HEK293 (cell line): Measurements from ENCODE around the gene EFCAB6.

Experiments
- BCL11B ChIP-seq: fragments of 450-650 bp; formaldehyde crosslinking; IDR thresholded peaks from 2 replicates; pipeline ENCODE4 v1.5.1; 2016; ENCODE audit warnings: low read depth, missing biosample characterization, missing genetic modification characterization
- EGR2 ChIP-seq: fragments of 450-650 bp; formaldehyde crosslinking; IDR thresholded peaks from 2 replicates; pipeline ENCODE4 v1.5.1; 2016; ENCODE audit warnings: low read depth, missing biosample characterization, missing genetic modification characterization
- KLF10 ChIP-seq: fragments of 450-650 bp; IDR thresholded peaks from 2 replicates; pipeline ENCODE4 v1.5.1; 2018; ENCODE audit warnings: missing biosample characterization, mild to moderate bottlenecking, missing genetic modification characterization
- KLF16 ChIP-seq: fragments of 450-650 bp; formaldehyde crosslinking; IDR thresholded peaks from 2 replicates; pipeline ENCODE4 v1.5.1; 2017; ENCODE audit warnings: missing biosample characterization, missing genetic modification characterization
- KLF7 ChIP-seq: fragments of 450-650 bp; formaldehyde crosslinking; IDR thresholded peaks from 2 replicates; pipeline ENCODE4 v1.5.1; 2016; ENCODE audit warnings: missing biosample characterization, missing genetic modification characterization, borderline replicate concordance
- RBAK ChIP-seq: fragments of 450-650 bp; formaldehyde crosslinking; IDR thresholded peaks from 2 replicates; pipeline ENCODE4 v1.5.1; 2016; ENCODE audit warnings: missing biosample characterization, missing genetic modification characterization
- SALL2 ChIP-seq: fragments of 450-650 bp; formaldehyde crosslinking; IDR thresholded peaks from 2 replicates; pipeline ENCODE4 v1.5.0; 2017; ENCODE audit warnings: missing biosample characterization, mild to moderate bottlenecking, missing genetic modification characterization, borderline replicate concordance
- SCRT2 ChIP-seq: fragments of 450-650 bp; formaldehyde crosslinking; IDR thresholded peaks from 2 replicates; pipeline ENCODE4 v1.5.1; 2016; ENCODE audit warnings: missing biosample characterization, missing genetic modification characterization
- TSHZ1 ChIP-seq: fragments of 450-650 bp; formaldehyde crosslinking; IDR thresholded peaks from 2 replicates; pipeline ENCODE4 v1.5.1; 2016; ENCODE audit warnings: missing biosample characterization, missing genetic modification characterization, borderline replicate concordance
- WT1 ChIP-seq: fragments of 450-650 bp; formaldehyde crosslinking; IDR thresholded peaks from 2 replicates; pipeline ENCODE4 v1.5.1; 2016; ENCODE audit warnings: missing biosample characterization, missing genetic modification characterization
- ZBTB11 ChIP-seq: fragments of 450-650 bp; formaldehyde crosslinking; conservative IDR thresholded peaks from 2 replicates; pipeline ENCODE4 v1.5.1; 2016; ENCODE audit warnings: low read depth, missing biosample characterization, missing genetic modification characterization
- ZBTB49 ChIP-seq: fragments of 450-650 bp; formaldehyde crosslinking; IDR thresholded peaks from 2 replicates; pipeline ENCODE4 v1.5.1; 2016; ENCODE audit warnings: missing biosample characterization, missing genetic modification characterization, low read depth
- ZBTB8A ChIP-seq: fragments of 450-650 bp; formaldehyde crosslinking; IDR thresholded peaks from 2 replicates; pipeline ENCODE4 v1.5.1; 2016; ENCODE audit warnings: missing biosample characterization, missing genetic modification characterization
- ZEB2 ChIP-seq: fragments of 450-650 bp; formaldehyde crosslinking; IDR thresholded peaks from 2 replicates; pipeline ENCODE4 v1.5.1; 2016; ENCODE audit warnings: missing biosample characterization, missing genetic modification characterization
- ZNF19 ChIP-seq: fragments of 450-650 bp; formaldehyde crosslinking; IDR thresholded peaks from 2 replicates; pipeline ENCODE4; 2016; ENCODE audit warnings: missing biosample characterization, missing genetic modification characterization, low read depth
- ZNF214 ChIP-seq: fragments of 450-650 bp; formaldehyde crosslinking; IDR thresholded peaks from 2 replicates; pipeline ENCODE4 v1.5.1; 2017; ENCODE audit warnings: missing biosample characterization, mild to moderate bottlenecking, missing genetic modification characterization, borderline replicate concordance
- ZNF311 ChIP-seq: fragments of 450-650 bp; formaldehyde crosslinking; IDR thresholded peaks from 2 replicates; pipeline ENCODE4 v1.5.1; 2017; ENCODE audit warnings: missing biosample characterization, missing genetic modification characterization, borderline replicate concordance
- ZNF394 ChIP-seq: fragments of 450-650 bp; formaldehyde crosslinking; IDR thresholded peaks from 2 replicates; pipeline ENCODE4 v1.5.1; 2016; ENCODE audit warnings: missing biosample characterization, missing genetic modification characterization, mild to moderate bottlenecking, moderate library complexity, borderline replicate concordance
- ZNF398 ChIP-seq: fragments of 450-650 bp; formaldehyde crosslinking; IDR thresholded peaks from 2 replicates; pipeline ENCODE4 v1.5.1; 2017; ENCODE audit warnings: missing biosample characterization, missing genetic modification characterization
- ZNF558 ChIP-seq: fragments of 450-650 bp; formaldehyde crosslinking; IDR thresholded peaks from 2 replicates; pipeline ENCODE4 v1.5.1; 2016; ENCODE audit warnings: missing biosample characterization, missing genetic modification characterization
- ZNF621 ChIP-seq: fragments of 450-650 bp; formaldehyde crosslinking; IDR thresholded peaks from 2 replicates; pipeline ENCODE4 v1.5.1; 2017; ENCODE audit warnings: missing biosample characterization, missing genetic modification characterization
- ZNF777 ChIP-seq: fragments of 450-650 bp; formaldehyde crosslinking; IDR thresholded peaks from 2 replicates; pipeline ENCODE4 v1.5.1; 2017; ENCODE audit warnings: missing biosample characterization, missing genetic modification characterization, borderline replicate concordance
- ZSCAN23 ChIP-seq: fragments of 450-650 bp; formaldehyde crosslinking; IDR thresholded peaks from 2 replicates; pipeline ENCODE4 v1.5.1; 2016; ENCODE audit warnings: missing biosample characterization, missing genetic modification characterization
- ZXDB ChIP-seq: fragments of 450-650 bp; formaldehyde crosslinking; IDR thresholded peaks from 2 replicates; pipeline ENCODE4 v1.5.1; 2016; ENCODE audit warnings: missing biosample characterization, missing genetic modification characterization
- TF ChIP-seq, protein P1 (sequence below): fragments of 450-650 bp; formaldehyde crosslinking; IDR thresholded peaks from 2 replicates; pipeline ENCODE4 v1.5.1; 2016; ENCODE audit warnings: missing biosample characterization, missing genetic modification characterization
- TF ChIP-seq, protein P2 (sequence below): fragments of 450-650 bp; IDR thresholded peaks from 2 replicates; pipeline ENCODE4 v1.5.1; 2018; ENCODE audit warnings: missing biosample characterization, missing genetic modification characterization

Gene EFCAB6

DNA sequence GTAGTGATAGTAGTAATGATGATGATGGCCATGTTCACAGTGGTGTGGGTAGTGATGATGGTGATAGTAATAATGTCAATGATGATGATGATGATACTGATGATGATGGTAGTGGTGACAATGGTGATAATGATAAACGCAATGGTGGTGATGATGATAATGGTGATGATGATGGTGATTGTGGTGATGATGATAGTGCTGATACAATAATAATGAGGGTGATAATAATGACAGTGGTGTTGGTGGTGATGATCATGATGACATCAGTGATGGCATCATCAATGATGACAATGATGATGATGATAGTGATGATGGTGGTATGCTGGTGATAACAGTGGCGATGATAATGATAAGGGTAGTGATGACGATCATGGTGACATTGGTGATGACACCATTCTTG lies 308.0 kb downstream of the EFCAB6 start (continued):
- TF ChIP-seq WT1 (tag by site-specific recombination): no peak
- TF ChIP-seq, protein P1, sequence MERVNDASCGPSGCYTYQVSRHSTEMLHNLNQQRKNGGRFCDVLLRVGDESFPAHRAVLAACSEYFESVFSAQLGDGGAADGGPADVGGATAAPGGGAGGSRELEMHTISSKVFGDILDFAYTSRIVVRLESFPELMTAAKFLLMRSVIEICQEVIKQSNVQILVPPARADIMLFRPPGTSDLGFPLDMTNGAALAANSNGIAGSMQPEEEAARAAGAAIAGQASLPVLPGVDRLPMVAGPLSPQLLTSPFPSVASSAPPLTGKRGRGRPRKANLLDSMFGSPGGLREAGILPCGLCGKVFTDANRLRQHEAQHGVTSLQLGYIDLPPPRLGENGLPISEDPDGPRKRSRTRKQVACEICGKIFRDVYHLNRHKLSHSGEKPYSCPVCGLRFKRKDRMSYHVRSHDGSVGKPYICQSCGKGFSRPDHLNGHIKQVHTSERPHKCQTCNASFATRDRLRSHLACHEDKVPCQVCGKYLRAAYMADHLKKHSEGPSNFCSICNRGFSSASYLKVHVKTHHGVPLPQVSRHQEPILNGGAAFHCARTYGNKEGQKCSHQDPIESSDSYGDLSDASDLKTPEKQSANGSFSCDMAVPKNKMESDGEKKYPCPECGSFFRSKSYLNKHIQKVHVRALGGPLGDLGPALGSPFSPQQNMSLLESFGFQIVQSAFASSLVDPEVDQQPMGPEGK: no peak
- no peak for TF ChIP-seq ZNF214
- TF ChIP-seq ZBTB49 (tag by site-specific recombination): no peak
- no peak for TF ChIP-seq ZNF621 (tag by site-specific recombination)
- TF ChIP-seq KLF10 (tag by site-specific recombination): no peak
- TF ChIP-seq BCL11B (tag by site-specific recombination): no peak
- no peak for TF ChIP-seq TSHZ1 (tag by site-specific recombination)
- no peak for TF ChIP-seq ZXDB (tag by site-specific recombination)
- TF ChIP-seq ZNF394 (tag by site-specific recombination): no peak
- peak; percentile 59; the same call in 1 of the 2 replicates for TF ChIP-seq ZNF777 (tag by site-specific recombination)
- TF ChIP-seq ZBTB11: no peak
- no peak for TF ChIP-seq SCRT2
- TF ChIP-seq, protein P2, sequence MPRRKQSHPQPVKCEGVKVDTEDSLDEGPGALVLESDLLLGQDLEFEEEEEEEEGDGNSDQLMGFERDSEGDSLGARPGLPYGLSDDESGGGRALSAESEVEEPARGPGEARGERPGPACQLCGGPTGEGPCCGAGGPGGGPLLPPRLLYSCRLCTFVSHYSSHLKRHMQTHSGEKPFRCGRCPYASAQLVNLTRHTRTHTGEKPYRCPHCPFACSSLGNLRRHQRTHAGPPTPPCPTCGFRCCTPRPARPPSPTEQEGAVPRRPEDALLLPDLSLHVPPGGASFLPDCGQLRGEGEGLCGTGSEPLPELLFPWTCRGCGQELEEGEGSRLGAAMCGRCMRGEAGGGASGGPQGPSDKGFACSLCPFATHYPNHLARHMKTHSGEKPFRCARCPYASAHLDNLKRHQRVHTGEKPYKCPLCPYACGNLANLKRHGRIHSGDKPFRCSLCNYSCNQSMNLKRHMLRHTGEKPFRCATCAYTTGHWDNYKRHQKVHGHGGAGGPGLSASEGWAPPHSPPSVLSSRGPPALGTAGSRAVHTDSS: peak; percentile 83
- no peak for TF ChIP-seq KLF7 (tag by site-specific recombination)
- no peak for TF ChIP-seq ZBTB8A (tag by site-specific recombination)
- no peak for TF ChIP-seq EGR2 (tag by site-specific recombination)
- TF ChIP-seq SALL2 (tag by site-specific recombination): peak; percentile 71; the same call in 1 of the 2 replicates
- TF ChIP-seq KLF16 (tag by site-specific recombination): no peak
- TF ChIP-seq ZSCAN23 (tag by site-specific recombination): no peak
- TF ChIP-seq ZNF19 (tag by site-specific recombination): no peak
- TF ChIP-seq RBAK (tag by site-specific recombination): 0 out of 2 replicates have a peak, but pooled peaks have one; percentile 22
- no peak for TF ChIP-seq ZEB2 (tag by site-specific recombination)
- TF ChIP-seq ZNF311: no peak
- 0 out of 2 replicates have a peak, but pooled peaks have one; percentile 1 for TF ChIP-seq ZNF398 (tag by site-specific recombination)
- no peak for TF ChIP-seq ZNF558 (tag by site-specific recombination)
